Gastroesophageal sphincter (tissue), 4 donors: ENCODE data around the gene OGDH. TPM values are rescaled to one million over a fixed set of nuclear protein-coding genes. Genes with fewer than 3 reads are reported as not detected.

Experiments used
- ATAC-seq: fragments of 150-250 bp; one replicate; pipeline ENCODE4 v1.9.1; 2016; ENCODE audit warnings: mild to moderate bottlenecking, moderate library complexity
- H3K27ac ChIP-seq, 4 donors: fragments of 200-600 bp; sonication (generic) in 3 of 4; 1 replicate in 3 of 4; 2 replicates in 1 of 4; pipeline ENCODE4 v1.5.1; 2016 to 2019
- H3K27me3 ChIP-seq: fragments of 200-600 bp; sonication (generic); one replicate; pipeline ENCODE4 v1.5.1; 2019
- H3K36me3 ChIP-seq, 2 donors: fragments of 200-600 bp; sonication (generic); one replicate each; pipeline ENCODE4 v1.5.1; 2019; ENCODE audit warnings: control low read depth in 1 of 2
- H3K4me1 ChIP-seq, 3 donors: fragments of 200-600 bp; sonication (generic); 1 replicate in 2 of 3; 2 replicates in 1 of 3; pipeline ENCODE4 v1.5.1; 2016 to 2019; ENCODE audit warnings: control low read depth in 2 of 3
- H3K4me3 ChIP-seq, 2 donors: fragments of 200-600 bp; sonication (generic); one replicate each; pipeline ENCODE4 v1.5.1; 2019; ENCODE audit warnings: mild to moderate bottlenecking in 1 of 2, moderate library complexity in 1 of 2
- H3K9me3 ChIP-seq, 3 donors: fragments of 200-600 bp; sonication (generic); one replicate each; pipeline ENCODE4 v1.5.1; 2017 to 2019; ENCODE audit warnings: control low read depth in 2 of 3
- CTCF ChIP-seq, 4 experiments: fragments of 200-600 bp in 2 of 4; fragments of 450-650 bp in 2 of 4; sonication (generic) in 1 of 4; IDR thresholded peaks; one replicate each; pipeline ENCODE4 v1.5.1; 2017 to 2019; ENCODE audit warnings: antibody characterized with exemption in 4 of 4, mild to moderate bottlenecking in 2 of 4, moderate library complexity in 2 of 4
- EP300 ChIP-seq: sonication (generic); formaldehyde crosslinking; IDR thresholded peaks from one replicate; pipeline ENCODE4 v1.6.1; 2017; ENCODE audit warnings: antibody characterized with exemption, mild to moderate bottlenecking
- POLR2A ChIP-seq, 2 donors: fragments of 450-650 bp; IDR thresholded peaks; one replicate each; pipeline ENCODE4 v1.6.1; 2017; ENCODE audit warnings: antibody characterized with exemption in 2 of 2, mild to moderate bottlenecking in 2 of 2, moderate library complexity in 1 of 2
- POLR2AphosphoS5 ChIP-seq: sonication (generic); formaldehyde crosslinking; IDR thresholded peaks from one replicate; pipeline ENCODE4 v1.6.1; 2017; ENCODE audit warnings: antibody characterized with exemption
- WGBS, 2 donors: methylation state at CpG; one replicate each; pipeline ENCODE4 v1.1.5; 2018; ENCODE audit warnings: low coverage in 1 of 2; 5-methylcytosine and 5-hydroxymethylcytosine counted together
- total RNA-seq, 4 donors: library from RNA; depleted of rRNA; stranded (reverse); fragments of >200 nt; gene quantifications; one replicate each; pipeline ENCODE4 v1.1.0, GENCODE V29; 2016

The OGDH gene
- total RNA-seq, 4 donors from 2014 or later: 112 to 222 (median 137) TPM

- TF ChIP-seq CTCF (IDR thresholded peaks at IDR 0.05): no peak
- no peak for TF ChIP-seq POLR2A (IDR thresholded peaks at IDR 0.05)
- TF ChIP-seq POLR2AphosphoS5: no peak
- no peak for TF ChIP-seq EP300
- ATAC-seq: no peak
- WGBS, 2 donors: 81 to 90% methylated on average over 2 to 3 of the region's 3 CpGs
- no peaks in the 10 kb centered on the region for H3K27me3 ChIP-seq
- H3K27ac ChIP-seq: no peak overlapping the region
- peaks cover 0 to 43% (median 7%) of the 10 kb centered on the region in 3 donors for H3K4me1 ChIP-seq
- no peaks in the 10 kb centered on the region for H3K36me3 ChIP-seq
- no peaks in the 10 kb centered on the region for H3K9me3 ChIP-seq
- no peak overlapping the region for H3K4me3 ChIP-seq
These were observed 3.4 kb downstream of the OGDH start for GRCh38 chr7:44609829-44610228.

- H3K9me3 ChIP-seq: no peaks in the 10 kb centered on the region
- peak overlapping the region in 3 of 4 donors; percentile 24 to 56 (median 53) for H3K27ac ChIP-seq
- peaks cover 0 to 52% (median 4%) of the 10 kb centered on the region in 3 donors for H3K4me1 ChIP-seq
- no peaks in the 10 kb centered on the region for H3K27me3 ChIP-seq
- WGBS, 2 donors: 63% methylated on average over 1 of the region's 2 CpGs; no CpG with 5 or more reads in 1 of the 2 donors
- peaks cover 0 to 7% of the 10 kb centered on the region in 2 donors for H3K36me3 ChIP-seq
- no peak overlapping the region for H3K4me3 ChIP-seq
- TF ChIP-seq CTCF (IDR thresholded peaks at IDR 0.05) (no peak), EP300 (no peak), POLR2A (IDR thresholded peaks at IDR 0.05) (no peak), POLR2AphosphoS5 (no peak)
- peak; percentile 78 for ATAC-seq
These were observed 8.8 kb downstream of the OGDH start for GRCh38 chr7:44615149-44615611.

GRCh38 chr7:44615793-44616192, 9.4 kb downstream of the OGDH start:
- peak overlapping the region in 2 of 4 donors; percentile 24 to 53 for H3K27ac ChIP-seq
- no peak overlapping the region for H3K4me3 ChIP-seq
- H3K36me3 ChIP-seq: peaks cover 0 to 7% of the 10 kb centered on the region in 2 donors
- no peaks in the 10 kb centered on the region for H3K9me3 ChIP-seq
- no peak for TF ChIP-seq POLR2A (IDR thresholded peaks at IDR 0.05)
- TF ChIP-seq POLR2AphosphoS5: no peak
- TF ChIP-seq EP300: no peak
- TF ChIP-seq CTCF (IDR thresholded peaks at IDR 0.05): no peak
- ATAC-seq: no peak
- H3K4me1 ChIP-seq: peaks cover 0 to 58% (median 4%) of the 10 kb centered on the region in 3 donors
- 63 to 90% methylated on average over 4 to 5 of the region's 5 CpGs for WGBS, 2 donors
- no peaks in the 10 kb centered on the region for H3K27me3 ChIP-seq

- ATAC-seq: no peak
- Histone ChIP-seq H3K36me3 (peaks cover 0 to 7% of the 10 kb centered on the region in 2 donors), H3K4me3 (no peak overlapping the region), H3K27me3 (no peaks in the 10 kb centered on the region), H3K27ac (no peak overlapping the region), H3K9me3 (no peaks in the 10 kb centered on the region), H3K4me1 (peaks cover 0 to 66% (median 10%) of the 10 kb centered on the region in 3 donors)
- TF ChIP-seq POLR2A (IDR thresholded peaks at IDR 0.05) (no peak), POLR2AphosphoS5 (no peak), EP300 (no peak), CTCF (IDR thresholded peaks at IDR 0.05) (no peak)
- 74 to 82% methylated on average over 12 of the region's 12 CpGs for WGBS, 2 donors
These were observed 10.1 kb downstream of the OGDH start for GRCh38 chr7:44616545-44616944.

GRCh38 chr7:44617225-44617890, 10.9 kb downstream of the OGDH start:
- Histone ChIP-seq H3K27ac (no peak overlapping the region), H3K4me1 (peaks cover 0 to 74% (median 12%) of the 10 kb centered on the region in 3 donors), H3K9me3 (no peaks in the 10 kb centered on the region), H3K36me3 (peaks cover 0 to 7% of the 10 kb centered on the region in 2 donors), H3K4me3 (no peak overlapping the region), H3K27me3 (no peaks in the 10 kb centered on the region)
- ATAC-seq: no peak
- WGBS, 2 donors: 82 to 86% methylated on average over 2 of the region's 2 CpGs
- TF ChIP-seq POLR2AphosphoS5 (no peak), EP300 (no peak), CTCF (IDR thresholded peaks at IDR 0.05) (no peak), POLR2A (IDR thresholded peaks at IDR 0.05) (no peak)
